ENCODE results near the gene ACADSB.

DNA sequence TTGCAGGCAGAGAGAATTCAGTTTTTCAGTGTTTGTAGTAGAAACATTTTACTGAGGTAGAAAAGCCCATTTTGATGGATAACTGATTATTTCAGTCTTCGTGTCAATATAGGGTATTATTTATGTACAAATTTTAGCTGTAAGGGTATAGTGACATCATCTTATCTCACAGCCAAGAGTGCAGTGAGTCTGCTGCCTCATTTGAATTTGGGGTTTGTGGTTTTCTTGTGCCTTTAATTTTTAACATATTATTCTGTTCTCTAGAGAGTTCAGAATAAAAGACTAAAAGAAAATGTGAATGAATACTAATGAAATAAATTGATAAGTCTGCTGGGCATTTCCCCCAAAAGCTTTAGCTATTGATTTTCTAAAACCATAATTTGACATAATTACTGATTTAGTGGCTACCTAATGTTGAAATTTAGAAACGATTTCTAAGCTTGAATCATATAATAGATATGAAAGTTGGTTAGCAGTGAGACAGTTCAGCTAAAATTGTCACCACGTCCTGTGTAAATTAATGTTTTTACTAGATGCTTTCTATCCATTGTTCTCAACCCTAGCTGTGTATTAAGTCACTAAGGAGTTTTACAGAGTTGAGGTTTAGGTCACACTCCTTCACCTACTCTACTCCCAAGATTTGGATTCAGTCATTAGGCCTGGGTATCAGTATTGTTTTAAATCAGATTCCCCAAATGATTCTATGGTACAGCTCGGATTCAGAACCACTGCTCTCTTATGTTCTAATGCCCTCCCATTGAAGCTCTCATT is 37.3 kb downstream of the ACADSB start:
- TF ChIP-seq, protein P1, sequence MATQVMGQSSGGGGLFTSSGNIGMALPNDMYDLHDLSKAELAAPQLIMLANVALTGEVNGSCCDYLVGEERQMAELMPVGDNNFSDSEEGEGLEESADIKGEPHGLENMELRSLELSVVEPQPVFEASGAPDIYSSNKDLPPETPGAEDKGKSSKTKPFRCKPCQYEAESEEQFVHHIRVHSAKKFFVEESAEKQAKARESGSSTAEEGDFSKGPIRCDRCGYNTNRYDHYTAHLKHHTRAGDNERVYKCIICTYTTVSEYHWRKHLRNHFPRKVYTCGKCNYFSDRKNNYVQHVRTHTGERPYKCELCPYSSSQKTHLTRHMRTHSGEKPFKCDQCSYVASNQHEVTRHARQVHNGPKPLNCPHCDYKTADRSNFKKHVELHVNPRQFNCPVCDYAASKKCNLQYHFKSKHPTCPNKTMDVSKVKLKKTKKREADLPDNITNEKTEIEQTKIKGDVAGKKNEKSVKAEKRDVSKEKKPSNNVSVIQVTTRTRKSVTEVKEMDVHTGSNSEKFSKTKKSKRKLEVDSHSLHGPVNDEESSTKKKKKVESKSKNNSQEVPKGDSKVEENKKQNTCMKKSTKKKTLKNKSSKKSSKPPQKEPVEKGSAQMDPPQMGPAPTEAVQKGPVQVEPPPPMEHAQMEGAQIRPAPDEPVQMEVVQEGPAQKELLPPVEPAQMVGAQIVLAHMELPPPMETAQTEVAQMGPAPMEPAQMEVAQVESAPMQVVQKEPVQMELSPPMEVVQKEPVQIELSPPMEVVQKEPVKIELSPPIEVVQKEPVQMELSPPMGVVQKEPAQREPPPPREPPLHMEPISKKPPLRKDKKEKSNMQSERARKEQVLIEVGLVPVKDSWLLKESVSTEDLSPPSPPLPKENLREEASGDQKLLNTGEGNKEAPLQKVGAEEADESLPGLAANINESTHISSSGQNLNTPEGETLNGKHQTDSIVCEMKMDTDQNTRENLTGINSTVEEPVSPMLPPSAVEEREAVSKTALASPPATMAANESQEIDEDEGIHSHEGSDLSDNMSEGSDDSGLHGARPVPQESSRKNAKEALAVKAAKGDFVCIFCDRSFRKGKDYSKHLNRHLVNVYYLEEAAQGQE (IDR thresholded peaks at IDR 0.05; ENCODE audit: insufficient replicate concordance, low read depth), result no peak
- TF ChIP-seq, protein P2, sequence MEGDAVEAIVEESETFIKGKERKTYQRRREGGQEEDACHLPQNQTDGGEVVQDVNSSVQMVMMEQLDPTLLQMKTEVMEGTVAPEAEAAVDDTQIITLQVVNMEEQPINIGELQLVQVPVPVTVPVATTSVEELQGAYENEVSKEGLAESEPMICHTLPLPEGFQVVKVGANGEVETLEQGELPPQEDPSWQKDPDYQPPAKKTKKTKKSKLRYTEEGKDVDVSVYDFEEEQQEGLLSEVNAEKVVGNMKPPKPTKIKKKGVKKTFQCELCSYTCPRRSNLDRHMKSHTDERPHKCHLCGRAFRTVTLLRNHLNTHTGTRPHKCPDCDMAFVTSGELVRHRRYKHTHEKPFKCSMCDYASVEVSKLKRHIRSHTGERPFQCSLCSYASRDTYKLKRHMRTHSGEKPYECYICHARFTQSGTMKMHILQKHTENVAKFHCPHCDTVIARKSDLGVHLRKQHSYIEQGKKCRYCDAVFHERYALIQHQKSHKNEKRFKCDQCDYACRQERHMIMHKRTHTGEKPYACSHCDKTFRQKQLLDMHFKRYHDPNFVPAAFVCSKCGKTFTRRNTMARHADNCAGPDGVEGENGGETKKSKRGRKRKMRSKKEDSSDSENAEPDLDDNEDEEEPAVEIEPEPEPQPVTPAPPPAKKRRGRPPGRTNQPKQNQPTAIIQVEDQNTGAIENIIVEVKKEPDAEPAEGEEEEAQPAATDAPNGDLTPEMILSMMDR (IDR thresholded peaks at IDR 0.05; ENCODE audit: insufficient read depth, low read length), result no peak

Measured in HL-60 (cell line).